ENCODE results near the gene MYCT1.

DNA sequence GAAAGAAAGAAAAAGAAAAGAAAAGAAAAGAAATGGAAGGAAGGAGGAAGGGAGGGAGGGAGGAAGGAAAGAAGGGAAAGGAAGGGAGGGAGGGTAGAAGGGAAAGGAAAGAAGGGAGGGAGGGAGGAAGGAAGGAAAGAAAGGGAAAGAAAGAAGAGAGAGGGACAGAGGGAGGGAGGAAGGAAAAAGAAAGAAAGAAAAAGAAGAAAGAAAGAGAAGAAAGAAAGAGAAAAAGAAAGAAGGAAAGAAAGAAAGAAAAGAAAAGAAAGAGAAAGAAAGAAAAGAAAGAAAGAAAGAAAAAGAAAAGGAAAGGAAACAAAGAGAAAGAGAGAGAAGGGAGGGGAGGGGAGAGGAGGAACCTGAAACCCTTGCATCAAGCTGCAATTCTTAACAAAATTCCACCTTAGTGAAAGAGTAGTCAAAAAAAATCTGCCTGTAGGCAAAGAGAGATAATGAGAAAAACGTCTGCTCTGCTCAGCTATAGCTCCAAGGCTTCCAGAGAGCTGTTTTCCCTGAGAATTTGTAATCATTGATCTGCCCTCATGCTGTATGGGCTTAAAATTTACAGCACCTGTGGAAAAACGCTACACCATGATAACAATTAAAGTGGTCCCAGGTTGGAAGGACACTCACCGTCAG lies 16.7 kb upstream of the MYCT1 start:
- TF ChIP-seq, protein P1, sequence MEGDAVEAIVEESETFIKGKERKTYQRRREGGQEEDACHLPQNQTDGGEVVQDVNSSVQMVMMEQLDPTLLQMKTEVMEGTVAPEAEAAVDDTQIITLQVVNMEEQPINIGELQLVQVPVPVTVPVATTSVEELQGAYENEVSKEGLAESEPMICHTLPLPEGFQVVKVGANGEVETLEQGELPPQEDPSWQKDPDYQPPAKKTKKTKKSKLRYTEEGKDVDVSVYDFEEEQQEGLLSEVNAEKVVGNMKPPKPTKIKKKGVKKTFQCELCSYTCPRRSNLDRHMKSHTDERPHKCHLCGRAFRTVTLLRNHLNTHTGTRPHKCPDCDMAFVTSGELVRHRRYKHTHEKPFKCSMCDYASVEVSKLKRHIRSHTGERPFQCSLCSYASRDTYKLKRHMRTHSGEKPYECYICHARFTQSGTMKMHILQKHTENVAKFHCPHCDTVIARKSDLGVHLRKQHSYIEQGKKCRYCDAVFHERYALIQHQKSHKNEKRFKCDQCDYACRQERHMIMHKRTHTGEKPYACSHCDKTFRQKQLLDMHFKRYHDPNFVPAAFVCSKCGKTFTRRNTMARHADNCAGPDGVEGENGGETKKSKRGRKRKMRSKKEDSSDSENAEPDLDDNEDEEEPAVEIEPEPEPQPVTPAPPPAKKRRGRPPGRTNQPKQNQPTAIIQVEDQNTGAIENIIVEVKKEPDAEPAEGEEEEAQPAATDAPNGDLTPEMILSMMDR (IDR thresholded peaks at IDR 0.05; ENCODE audit: low read depth, low read length), result no peak
- no peak for TF ChIP-seq MYC (IDR thresholded peaks at IDR 0.05; ENCODE audit: low read depth, low read length)
- no peak for TF ChIP-seq POLR2A (IDR thresholded peaks at IDR 0.05; ENCODE audit: extremely low read depth, insufficient read length)
- TF ChIP-seq, protein P2, sequence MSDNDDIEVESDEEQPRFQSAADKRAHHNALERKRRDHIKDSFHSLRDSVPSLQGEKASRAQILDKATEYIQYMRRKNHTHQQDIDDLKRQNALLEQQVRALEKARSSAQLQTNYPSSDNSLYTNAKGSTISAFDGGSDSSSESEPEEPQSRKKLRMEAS (IDR thresholded peaks at IDR 0.05; ENCODE audit: low read depth, low read length), result no peak
